GM19397 (cell line): ENCODE measurements around the gene GPR139.

Experiments used
- ATAC-seq: cut with Tn5 transposase; IDR thresholded peaks from one replicate; pipeline ENCODE4 v1.9.1; 2021; ENCODE audit warnings: mild to moderate bottlenecking, moderate library complexity; ENCODE audit not compliant: unreplicated experiment

The GPR139 gene

GRCh38 chr16:19991614-19992013 is 82.1 kb downstream of the GPR139 start:
- ATAC-seq = no peak

- ATAC-seq = no peak
Observed at GRCh38 chr16:19984135-19984534, 89.6 kb downstream of the GPR139 start.
